Activated gamma-delta T cell (primary cell): ENCODE measurements around the gene AQP2.
"Not testable (repeated sequence)": the region's sequence is repeated elsewhere in the genome, so short reads cannot be mapped to it uniquely, and the experiment has no call there.

Experiments used
- DNase-seq: peaks from one replicate; lab custom pipeline; 2025; lab: John Stamatoyannopoulos, UW

AQP2 gene

GRCh38 chr12:49987625-49988303 is 37.2 kb downstream of the AQP2 start:
- no peak for DNase-seq

DNA sequence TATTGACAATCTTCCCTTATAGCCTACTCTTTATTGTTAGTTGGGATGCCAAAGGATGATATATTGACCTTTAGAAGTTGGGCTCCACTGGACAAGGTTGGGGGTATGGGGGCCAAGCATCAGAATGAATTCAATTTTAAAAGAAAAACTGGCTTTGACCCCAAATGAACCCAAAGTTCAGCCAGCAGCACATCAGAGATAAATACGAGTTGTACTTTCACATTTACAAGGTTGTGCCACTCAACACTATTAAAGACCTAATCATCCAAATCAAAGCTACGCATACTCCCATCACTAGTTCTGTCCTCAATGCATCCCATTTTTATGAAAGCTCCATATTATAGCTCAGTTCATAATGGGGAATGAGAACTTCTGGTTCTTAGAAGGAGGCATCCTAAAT is 38.9 kb downstream of the AQP2 start:
- DNase-seq = not testable (repeated sequence)

DNA sequence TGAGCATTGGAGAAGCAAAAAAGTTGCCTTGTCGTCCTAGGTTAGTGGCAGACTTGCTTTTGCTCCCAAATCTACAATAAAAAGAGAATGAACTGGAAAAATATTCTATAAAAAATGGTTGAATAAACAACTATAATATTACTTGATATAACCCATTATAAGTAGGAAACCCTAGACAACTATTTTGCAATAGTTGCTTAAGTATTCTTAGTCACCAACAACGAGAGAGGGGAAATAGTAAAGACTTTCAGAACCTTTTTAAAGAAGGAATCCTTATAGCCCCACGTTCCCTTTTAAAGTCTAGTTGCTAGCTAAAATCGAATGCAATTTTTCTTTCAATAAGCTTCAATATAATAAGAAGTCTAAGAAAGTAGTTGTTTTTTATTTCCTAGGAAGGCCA is 39.7 kb downstream of the AQP2 start:
- no peak for DNase-seq

DNA sequence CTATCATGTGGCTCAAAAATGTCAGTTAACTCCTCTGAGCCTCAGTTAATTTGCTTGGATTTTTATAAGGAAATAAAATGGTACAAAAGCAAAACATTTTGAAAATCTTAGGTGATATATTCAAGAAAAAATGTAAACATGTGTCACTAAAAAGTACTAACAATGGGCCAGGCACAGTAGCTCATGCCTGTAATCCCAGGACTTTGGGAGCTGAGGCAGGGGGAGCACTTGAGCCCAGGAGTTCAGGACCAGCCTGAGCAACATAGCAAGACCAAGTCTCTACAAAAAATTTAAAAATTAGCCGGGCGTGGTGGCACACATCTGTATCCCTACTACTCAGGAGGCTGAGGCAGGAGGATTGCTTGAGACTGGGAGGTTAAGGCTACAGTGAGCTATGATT is 47.9 kb downstream of the AQP2 start:
- DNase-seq = no peak

DNA sequence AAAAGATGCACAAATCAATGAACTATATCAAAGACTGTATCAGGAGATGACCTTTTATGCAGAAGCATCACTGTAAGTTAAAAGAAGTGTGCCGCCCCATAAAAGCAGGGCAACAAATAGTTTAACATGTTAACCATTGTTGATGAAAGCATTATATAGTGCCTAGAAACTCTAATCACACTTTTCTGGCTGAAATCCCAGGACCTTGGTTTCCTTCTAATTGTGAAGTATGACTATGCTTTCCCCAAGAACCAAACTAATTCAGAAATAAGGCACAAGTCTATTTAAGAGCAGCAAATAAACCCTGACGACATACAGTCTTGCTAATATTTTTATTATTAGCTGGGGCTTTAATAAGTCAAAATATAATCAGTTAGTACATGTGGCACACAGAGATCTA is 53.1 kb downstream of the AQP2 start:
- DNase-seq = no peak

DNA sequence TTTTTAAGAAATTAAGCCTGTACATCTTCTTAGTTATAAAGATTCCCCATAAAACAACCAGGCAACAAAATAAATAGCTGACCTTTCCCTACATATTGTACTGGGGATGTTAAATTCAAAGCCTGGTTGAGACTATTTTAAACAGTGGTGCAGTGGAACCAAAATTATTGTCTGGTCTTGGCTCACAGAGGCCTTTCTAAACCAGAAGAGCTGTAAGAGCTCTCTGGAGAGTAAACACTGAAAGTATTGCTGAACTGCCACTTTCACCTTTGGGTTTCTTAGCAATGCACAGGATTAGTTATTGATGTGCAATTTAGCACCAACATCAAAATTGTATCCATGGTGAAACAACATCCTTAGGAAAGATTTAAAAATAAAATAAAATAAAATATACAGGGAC is 54.2 kb downstream of the AQP2 start:
- DNase-seq = no peak

DNA sequence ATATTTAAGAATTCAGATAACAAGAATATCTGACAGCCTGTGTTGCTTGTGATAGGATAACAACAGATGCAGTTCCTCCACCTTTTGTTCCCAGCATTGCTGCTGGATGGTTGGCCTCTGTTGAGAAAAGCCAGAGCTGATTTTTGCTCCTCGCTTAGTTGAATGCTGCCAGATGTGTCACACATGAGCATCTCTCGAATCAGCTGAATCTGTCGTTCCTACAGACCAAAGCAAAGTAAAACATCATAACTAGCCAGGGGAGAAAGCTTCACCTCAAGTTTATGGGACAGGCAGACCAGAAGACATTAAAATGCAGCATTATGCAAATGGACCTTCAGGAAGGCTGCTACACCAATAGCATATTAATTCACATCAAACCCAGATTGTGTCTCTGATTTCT is 54.6 kb downstream of the AQP2 start:
- DNase-seq = no peak

DNA sequence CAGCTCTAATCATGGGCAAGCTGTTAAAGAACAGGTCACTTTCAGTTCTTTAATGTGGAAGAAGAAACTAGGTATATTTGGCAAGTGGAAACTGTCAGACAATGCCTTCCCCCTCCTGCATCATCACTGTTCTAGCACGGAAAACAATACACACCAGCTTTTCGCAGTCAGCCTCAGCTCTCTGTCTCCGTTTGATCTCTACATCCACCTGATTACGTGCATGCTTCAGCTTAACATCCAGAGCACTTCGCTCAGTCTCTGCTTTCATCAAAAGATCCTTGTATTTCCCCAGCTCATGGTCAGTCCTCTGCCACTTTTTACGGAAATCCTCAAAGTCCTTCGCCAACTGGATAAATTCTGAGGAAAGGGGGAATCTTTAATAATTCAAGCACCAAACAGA is 55.7 kb downstream of the AQP2 start:
- no peak for DNase-seq

DNA sequence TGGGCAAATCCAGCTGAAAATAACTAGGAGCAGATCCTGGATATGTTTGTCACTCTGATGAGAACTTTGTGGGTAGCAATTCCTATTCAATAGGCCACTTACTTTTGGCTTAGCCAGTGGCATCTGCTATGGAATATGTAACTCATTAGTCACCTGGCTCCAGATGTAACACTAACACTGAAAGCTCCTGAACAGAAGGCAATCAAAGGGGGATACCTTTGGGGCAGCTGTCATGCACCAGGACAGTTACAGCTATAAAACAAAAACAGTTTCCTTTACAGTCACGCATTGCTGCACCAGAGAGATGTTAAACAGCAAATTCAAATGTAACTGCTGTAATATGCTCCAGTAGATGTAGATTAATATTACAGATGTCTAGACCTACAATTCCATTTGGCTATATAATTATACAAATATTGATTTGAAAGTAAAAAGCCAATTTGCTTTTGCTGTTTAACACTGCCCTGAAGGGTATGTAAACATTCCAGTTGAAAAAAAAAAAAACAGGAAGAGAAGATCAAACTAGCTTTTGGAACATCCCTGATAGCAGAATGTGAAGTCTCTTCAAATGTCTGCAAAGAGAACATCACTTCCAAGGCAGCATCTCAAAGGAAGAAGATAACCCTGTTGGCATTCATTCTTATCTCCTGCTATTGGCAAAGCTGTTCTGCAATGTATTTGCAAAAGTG is 56.4 kb downstream of the AQP2 start:
- DNase-seq = no peak
